GM18508 (cell line): Measurements from ENCODE around the gene SLC35F5.
A peak's percentile ranks its signal among the peaks of the same experiment; 100 is the strongest.
"Not testable (repeated sequence)": the region's sequence is repeated elsewhere in the genome, so short reads cannot be mapped to it uniquely, and the experiment has no call there.

Experiments used
- ATAC-seq: cut with Tn5 transposase; IDR thresholded peaks from one replicate; pipeline ENCODE4 v1.9.1; 2021; ENCODE audit warnings: moderate number of reproducible peaks; ENCODE audit not compliant: insufficient read depth, unreplicated experiment

SLC35F5 gene

GRCh38 chr2:113756355-113757137 lies at the start of gene SLC35F5:
Gene SLC35F5 (minus strand): TSS chr2:113756642. CDS start chr2:113756409, 233 bp downstream.
- peak; percentile 59 for ATAC-seq

DNA sequence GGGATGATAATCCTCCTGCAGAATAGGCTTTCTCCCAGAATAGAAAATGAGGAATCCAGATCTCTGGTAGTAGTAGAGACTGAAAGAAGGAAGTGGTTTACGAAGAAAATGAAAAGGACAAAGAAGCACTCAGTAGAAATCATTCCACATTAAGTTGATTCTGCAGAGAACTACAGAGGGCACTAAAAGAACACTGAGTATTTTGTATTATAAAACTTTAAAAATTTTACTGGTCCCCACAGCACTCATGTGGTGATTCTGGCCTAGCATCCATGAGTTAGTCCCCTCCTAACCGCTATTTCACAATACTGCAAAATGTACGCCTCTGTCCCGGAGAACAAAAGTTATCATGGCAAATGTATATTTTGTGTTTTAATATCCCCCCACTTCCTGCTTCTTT lies 42.9 kb upstream of the SLC35F5 start:
- no peak for ATAC-seq

GRCh38 chr2:113797237-113797636 lies 40.8 kb upstream of the SLC35F5 start:
- ATAC-seq: no peak

- ATAC-seq: no peak
Observed at GRCh38 chr2:113796592-113797175, 40.2 kb upstream of the SLC35F5 start.

DNA sequence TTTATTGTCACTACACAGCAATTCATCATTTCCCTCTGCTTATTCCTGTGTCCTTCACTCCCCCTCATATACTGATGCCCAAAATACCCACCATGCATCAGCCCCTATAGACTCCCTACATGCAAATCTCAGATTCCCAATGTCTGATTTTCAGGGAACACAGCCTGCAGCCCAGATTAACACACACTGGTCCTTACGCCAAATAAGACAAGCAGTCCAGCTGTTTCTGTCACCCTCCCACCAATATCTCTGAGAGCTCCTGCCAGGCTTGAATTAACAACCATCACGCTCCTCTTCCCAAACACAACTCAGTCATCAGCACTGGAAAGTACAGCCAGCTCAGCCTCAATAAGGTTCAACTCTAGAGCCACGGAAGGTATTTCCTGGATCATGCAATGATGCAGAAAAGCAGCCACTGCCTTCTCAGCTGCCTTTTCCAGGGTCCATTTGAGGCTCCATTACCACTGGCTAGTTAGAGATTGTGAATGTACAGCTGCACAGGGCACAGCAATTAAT lies 39.0 kb upstream of the SLC35F5 start:
- no peak for ATAC-seq

DNA sequence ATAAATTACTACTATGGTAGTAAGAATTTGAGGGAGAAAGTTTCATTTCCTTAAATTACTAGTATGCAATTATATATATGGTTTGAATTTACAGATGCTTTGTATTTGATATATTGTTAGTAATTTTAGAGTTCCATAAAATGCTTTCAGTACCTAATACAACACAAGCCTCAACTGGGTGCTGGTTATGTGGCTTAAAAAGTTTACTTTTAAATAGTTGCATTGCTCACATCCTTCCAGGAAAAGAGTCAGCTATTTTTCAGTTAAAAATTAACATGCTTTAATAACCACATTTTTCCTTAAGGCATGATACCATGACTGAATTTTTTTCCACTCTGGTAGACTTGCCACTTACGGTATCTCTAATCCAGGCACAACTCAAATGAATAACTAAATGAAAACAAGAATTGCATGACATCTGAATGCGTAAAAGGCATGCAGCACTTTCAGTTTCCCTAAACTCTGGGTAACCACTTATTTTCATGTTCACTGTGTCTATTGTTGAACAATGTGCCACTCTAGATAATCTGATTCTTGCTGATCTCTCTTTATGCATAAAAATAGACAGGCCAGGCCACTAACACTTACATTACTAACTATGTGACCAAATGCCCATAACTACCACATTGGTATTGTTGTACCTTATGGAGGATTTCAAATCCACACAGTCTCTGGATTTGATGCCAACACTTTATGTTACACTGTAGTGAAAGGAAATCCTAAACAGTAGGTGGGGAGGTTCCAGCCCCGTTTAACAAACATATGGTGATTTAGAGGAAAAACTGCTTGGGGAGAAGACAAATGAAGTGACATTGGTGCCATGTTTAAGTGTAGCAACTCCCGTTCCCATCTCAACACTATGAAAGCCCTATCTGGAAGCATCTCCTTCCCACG lies 35.5 kb upstream of the SLC35F5 start:
- ATAC-seq: peak; percentile 92

DNA sequence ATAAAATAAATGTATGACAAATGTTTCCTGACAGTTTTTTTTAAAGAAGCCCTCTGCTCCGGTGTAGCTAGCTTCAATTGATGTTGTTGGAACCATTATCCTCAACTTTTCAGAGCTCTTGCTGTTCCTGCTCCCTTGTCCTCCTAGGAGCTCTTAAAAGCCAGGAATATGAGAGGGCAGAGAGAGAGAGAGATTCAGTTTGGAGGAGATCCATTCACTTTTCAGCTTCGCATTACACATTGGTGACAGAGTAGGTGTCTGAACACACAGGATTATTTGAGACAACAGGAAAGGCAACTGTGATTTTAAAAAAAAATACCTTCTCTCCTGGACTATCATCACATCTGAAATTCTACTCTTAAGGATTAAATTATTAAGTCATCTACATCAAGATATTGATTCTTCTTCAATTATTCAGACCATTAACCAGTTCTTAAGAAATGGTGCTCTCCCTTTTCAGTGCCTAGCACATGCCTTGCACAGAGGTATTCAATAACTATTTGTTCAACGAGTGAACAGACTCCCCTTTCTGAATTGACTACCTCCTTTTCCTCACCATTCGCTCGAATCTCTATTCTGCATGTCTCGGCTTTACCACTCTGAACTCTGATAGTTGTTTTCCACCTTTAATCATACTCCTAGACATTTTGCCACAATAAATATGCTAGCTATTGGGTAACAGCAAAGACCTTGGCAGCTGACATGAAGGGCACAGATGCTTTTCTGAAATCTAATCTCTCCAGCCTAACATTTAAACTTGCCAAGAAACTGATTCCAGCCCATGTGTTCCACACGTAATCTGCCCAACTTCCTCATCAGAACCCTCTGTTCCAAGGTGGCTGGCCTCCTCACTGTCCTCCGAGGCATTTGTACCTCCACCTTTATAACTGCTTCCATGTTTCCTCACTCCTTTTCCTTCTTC lies 28.6 kb upstream of the SLC35F5 start:
- no peak for ATAC-seq

DNA sequence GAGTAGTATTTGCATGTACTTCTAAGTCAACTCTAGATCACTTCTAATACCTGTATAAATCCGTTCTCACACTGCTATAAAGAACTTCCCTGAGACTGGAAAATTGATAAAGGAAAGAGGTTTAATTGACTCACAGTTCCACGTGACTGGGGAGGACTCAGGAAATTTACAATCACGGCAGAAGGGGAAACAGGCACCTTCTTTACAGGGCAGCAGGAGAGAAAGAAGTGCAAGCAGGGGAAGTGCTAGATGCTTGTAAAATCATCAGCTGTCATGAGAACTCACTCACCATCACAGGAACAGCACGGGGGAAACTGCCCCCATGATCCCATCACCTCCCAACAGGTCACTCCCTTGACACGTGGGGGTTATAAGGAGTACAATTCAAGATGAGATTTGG lies 24.0 kb upstream of the SLC35F5 start:
- ATAC-seq: no peak

DNA sequence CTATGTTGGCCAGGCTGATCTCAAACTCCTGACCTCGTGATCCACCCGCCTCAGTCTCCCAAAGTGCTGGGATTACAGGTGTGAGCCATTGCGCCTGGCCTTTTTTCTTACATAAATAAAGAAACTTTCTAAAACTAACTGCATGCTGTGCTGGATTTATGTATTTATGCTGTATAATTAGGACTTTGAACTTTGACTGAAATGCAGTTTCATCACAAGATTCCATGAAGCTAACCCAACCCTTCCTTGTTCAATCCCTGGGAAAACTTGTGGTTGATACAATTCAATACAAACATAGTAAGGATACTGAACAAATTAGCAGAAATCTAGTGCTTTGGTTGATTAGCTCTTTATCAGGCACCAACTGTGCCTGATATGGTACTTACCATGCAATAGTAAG lies 20.9 kb upstream of the SLC35F5 start:
- no peak for ATAC-seq

GRCh38 chr2:113776949-113777348 lies 20.5 kb upstream of the SLC35F5 start:
- no peak for ATAC-seq

- ATAC-seq: not testable (repeated sequence)
Observed at GRCh38 chr2:113774616-113775015, 18.2 kb upstream of the SLC35F5 start.

- no peak for ATAC-seq
Observed at GRCh38 chr2:113770929-113771328, 14.5 kb upstream of the SLC35F5 start.

DNA sequence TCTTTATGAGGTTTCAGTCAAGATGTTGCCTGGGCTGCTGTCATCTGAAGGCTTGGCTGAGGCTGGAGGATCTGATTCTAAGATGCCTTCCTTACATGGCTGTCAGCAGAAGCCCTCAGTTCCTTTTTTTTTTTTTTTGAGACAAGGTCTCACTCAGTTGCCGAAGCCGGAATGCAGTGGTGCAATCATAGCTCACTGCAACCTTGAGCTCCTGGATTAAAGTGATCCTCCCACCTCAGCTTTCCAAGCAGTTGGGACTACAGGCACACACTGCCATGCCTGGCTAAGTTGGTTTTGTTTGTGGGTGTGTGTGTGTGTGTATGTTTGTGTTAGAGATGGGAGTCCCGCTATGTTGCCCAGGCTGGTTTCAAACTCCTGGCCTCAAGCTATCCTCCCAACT lies 13.1 kb upstream of the SLC35F5 start:
- no peak for ATAC-seq

- ATAC-seq: no peak
Observed at GRCh38 chr2:113768770-113769169, 12.3 kb upstream of the SLC35F5 start.

DNA sequence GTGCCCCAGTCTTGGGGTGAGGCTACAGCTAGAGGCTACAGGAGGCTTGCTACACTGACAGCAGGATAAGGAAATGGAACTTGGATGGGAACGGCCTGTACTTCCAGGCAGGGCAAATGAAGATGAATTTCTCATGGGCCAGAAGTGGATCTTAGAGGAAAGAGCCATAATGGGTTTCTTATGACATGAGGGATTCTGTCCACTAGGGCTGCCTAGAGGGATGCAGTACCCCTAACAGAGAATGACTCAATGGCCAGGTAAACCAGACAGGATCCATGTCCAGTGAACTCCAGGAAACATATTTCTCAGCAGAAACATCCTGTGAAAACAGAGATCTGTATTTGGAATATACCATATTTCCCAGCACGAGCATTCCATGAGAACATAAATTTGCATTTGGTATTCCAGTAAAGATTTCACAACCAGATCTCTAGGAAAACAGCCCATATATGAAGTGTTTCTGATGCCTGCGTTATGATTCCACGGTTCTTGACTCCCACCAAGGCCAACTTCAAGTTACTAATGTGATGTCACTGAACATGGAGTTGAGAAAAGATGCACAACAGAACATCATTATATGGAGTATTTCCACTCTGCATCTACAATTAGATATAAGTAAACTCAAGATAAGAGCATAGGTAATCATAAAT lies 11.5 kb upstream of the SLC35F5 start:
- no peak for ATAC-seq

GRCh38 chr2:113765276-113765675 lies 8.8 kb upstream of the SLC35F5 start:
- ATAC-seq: no peak

DNA sequence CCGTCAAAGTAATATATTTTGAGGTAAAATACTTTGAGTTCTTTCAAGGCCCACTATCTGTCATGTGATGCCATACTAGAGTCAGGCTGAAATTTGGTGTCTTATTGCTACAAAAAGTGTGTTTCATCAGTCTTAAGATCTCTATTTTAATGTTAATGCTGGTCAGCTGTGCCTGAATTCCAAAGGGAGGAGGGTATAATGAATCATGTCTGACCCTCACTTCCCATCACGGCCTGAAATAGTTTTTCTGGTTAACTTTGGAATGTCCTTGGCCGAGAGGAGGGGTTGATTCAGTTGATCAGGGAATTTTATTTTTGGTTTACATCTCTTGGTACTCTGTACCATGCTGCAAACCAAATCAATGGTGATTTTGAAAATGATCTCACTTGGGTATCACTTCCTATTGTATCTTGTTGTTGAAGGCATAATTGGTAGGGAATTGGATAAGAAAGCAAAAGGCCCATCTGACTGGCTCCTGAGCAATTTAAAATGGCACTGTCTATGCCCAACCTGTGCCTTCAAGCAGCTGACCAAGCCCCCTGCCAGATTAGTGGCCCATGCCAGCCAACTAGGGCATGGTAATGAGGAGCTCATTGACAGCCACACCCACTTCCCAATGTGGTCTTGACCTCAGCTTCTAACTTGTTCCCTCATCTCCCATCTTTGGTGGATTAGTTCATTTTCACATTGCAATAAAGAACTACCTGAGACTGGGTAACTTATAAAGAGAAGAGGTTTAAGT lies 6.1 kb upstream of the SLC35F5 start:
- no peak for ATAC-seq

- no peak for ATAC-seq
Observed at GRCh38 chr2:113760400-113760799, 4.0 kb upstream of the SLC35F5 start.
